ENCODE results near the gene ASRGL1.

- TF ChIP-seq CTCF (IDR thresholded peaks at IDR 0.05) (no peak), POLR2A (IDR thresholded peaks at IDR 0.05) (no peak), POLR2AphosphoS5 (IDR thresholded peaks at IDR 0.05) (no peak)
These were observed 74.3 kb downstream of the ASRGL1 start for GRCh38 chr11:62411524-62411923.
